Stimulated activated CD4-positive, alpha-beta T cell treated with anti-CD3 and anti-CD28 coated beads, TNF-alpha, amount 100 ng/mL, for 1 hour (primary cell): ENCODE measurements around the gene GLOD4.
"Not testable (repeated sequence)": the region's sequence is repeated elsewhere in the genome, so short reads cannot be mapped to it uniquely, and the experiment has no call there.

Experiments used
- DNase-seq, 3 donors: peaks; one replicate each; pipeline ENCODE4 v3.0.0-alpha.2; 2020; ENCODE audit warnings: low read depth in 3 of 3, low spot score in 1 of 3

Gene GLOD4

GRCh38 chr17:778096-778495 lies 4.0 kb downstream of the GLOD4 start:
- no peak for DNase-seq

- no peak for DNase-seq
Measured at GRCh38 chr17:774313-774584, 7.8 kb downstream of the GLOD4 start.

- DNase-seq: no peak
Measured at GRCh38 chr17:773467-774312, 8.4 kb downstream of the GLOD4 start.

GRCh38 chr17:773016-773415 lies 9.1 kb downstream of the GLOD4 start:
- DNase-seq: no peak

GRCh38 chr17:767076-767475 lies 15.0 kb downstream of the GLOD4 start:
- DNase-seq: no peak

- no peak for DNase-seq
Measured at GRCh38 chr17:760371-760770, 21.7 kb downstream of the GLOD4 start.

GRCh38 chr17:759964-760363 lies 22.1 kb downstream of the GLOD4 start:
- no peak for DNase-seq

- DNase-seq: not testable (repeated sequence)
Measured at GRCh38 chr17:756010-756567, 26.0 kb downstream of the GLOD4 start.

- not testable (repeated sequence) for DNase-seq
Measured at GRCh38 chr17:755319-755961, 26.6 kb downstream of the GLOD4 start.

GRCh38 chr17:753418-753817 lies 28.7 kb downstream of the GLOD4 start:
- DNase-seq: no peak

- DNase-seq: no peak
Measured at GRCh38 chr17:752620-753219, 29.4 kb downstream of the GLOD4 start.

- DNase-seq: peak; percentile 92 to 100 (median 98)
Measured at GRCh38 chr17:752002-752619, 30.0 kb downstream of the GLOD4 start, which contains the start of gene GEMIN4. GEMIN4 (minus strand) TSS chr17:752264; CDS start chr17:752142, 122 bp downstream.

GRCh38 chr17:751269-752001 lies 30.6 kb downstream of the GLOD4 start:
- DNase-seq: peak in 2 of 3 donors; percentile 9 to 34

- DNase-seq: no peak
Measured at GRCh38 chr17:750431-751037, 31.5 kb downstream of the GLOD4 start.

GRCh38 chr17:749359-749758 lies 32.7 kb downstream of the GLOD4 start:
- not testable (repeated sequence) for DNase-seq

- not testable (repeated sequence) for DNase-seq
Measured at GRCh38 chr17:748604-749003, 33.5 kb downstream of the GLOD4 start.

GRCh38 chr17:746783-747629 lies 35.1 kb downstream of the GLOD4 start:
- no peak for DNase-seq

GRCh38 chr17:746181-746580 lies 35.9 kb downstream of the GLOD4 start:
- DNase-seq: no peak

- DNase-seq: no peak
Measured at GRCh38 chr17:745406-745805, 36.7 kb downstream of the GLOD4 start.
